Stomach (tissue), 4 donors: ENCODE measurements around the gene GBX1.

Source experiments
- EP300 ChIP-seq: sonication (generic); formaldehyde crosslinking; IDR thresholded peaks from one replicate; pipeline ENCODE4 v1.6.1; 2017; ENCODE audit warnings: antibody characterized with exemption
- POLR2A ChIP-seq, 4 donors: fragments of 450-650 bp; IDR thresholded peaks; one replicate each; pipeline ENCODE4 v1.6.1; 2016; ENCODE audit warnings: antibody characterized with exemption in 4 of 4, control low read depth in 2 of 4, mild to moderate bottlenecking in 1 of 4, moderate library complexity in 1 of 4
- TF ChIP-seq, protein P1 (sequence below), 7 experiments: fragments of 450-650 bp in 4 of 7; fragments of 200-600 bp in 3 of 7; sonication (generic) in 3 of 7; IDR thresholded peaks; one replicate each; pipeline ENCODE4 v1.5.1; 2016 to 2019; ENCODE audit warnings: antibody characterized with exemption in 7 of 7, control low read depth in 2 of 7, mild to moderate bottlenecking in 1 of 7

GRCh38 chr7:151117565-151117964 lies 49.9 kb downstream of the GBX1 start:
- TF ChIP-seq, protein P1, sequence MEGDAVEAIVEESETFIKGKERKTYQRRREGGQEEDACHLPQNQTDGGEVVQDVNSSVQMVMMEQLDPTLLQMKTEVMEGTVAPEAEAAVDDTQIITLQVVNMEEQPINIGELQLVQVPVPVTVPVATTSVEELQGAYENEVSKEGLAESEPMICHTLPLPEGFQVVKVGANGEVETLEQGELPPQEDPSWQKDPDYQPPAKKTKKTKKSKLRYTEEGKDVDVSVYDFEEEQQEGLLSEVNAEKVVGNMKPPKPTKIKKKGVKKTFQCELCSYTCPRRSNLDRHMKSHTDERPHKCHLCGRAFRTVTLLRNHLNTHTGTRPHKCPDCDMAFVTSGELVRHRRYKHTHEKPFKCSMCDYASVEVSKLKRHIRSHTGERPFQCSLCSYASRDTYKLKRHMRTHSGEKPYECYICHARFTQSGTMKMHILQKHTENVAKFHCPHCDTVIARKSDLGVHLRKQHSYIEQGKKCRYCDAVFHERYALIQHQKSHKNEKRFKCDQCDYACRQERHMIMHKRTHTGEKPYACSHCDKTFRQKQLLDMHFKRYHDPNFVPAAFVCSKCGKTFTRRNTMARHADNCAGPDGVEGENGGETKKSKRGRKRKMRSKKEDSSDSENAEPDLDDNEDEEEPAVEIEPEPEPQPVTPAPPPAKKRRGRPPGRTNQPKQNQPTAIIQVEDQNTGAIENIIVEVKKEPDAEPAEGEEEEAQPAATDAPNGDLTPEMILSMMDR (IDR thresholded peaks at IDR 0.05): no peak
- no peak for TF ChIP-seq POLR2A (IDR thresholded peaks at IDR 0.05)
- no peak for TF ChIP-seq EP300
